IMR-90 (cell line): ENCODE data around the gene GAL3ST2. TPM values are rescaled to one million over a fixed set of nuclear protein-coding genes. Genes with fewer than 3 reads are reported as not detected.

ENCODE experiments used
- ATAC-seq: fragments of 200-7000 bp; cut with Tn5 transposase; 2 replicates; pipeline ENCODE4 v1.9.1; 2020; ENCODE audit warnings: low read depth, mild to moderate bottlenecking, moderate library complexity
- BruUV-seq: library from RNA; stranded (reverse); fragments of 400-500 nt; replicated peaks from 2 replicates; lab custom pipeline; 2021; lab: Mats Ljungman, UMichigan
- CTCF ChIA-PET: fragments of 300-600 bp; formaldehyde crosslinking; extraction: SDS; loops from one replicate; lab custom pipeline; 2021; ENCODE audit warnings: antibody characterized with exemption; lab: Yijun Ruan, JAX
- POLR2A ChIA-PET: fragments of 300-600 bp; sonication (Branson Sonifier 250); formaldehyde crosslinking; loops from one replicate; lab custom pipeline; 2022; ENCODE audit warnings: antibody characterized with exemption; ENCODE audit not compliant: unreplicated experiment; lab: Charles Lee
- DNase-seq: peaks from one replicate; pipeline ENCODE4 v3.0.0; 2013
- H2AFZ ChIP-seq: replicated peaks from 2 replicates; pipeline ENCODE3; 2013; ENCODE audit warnings: low read length, mild to moderate bottlenecking; ENCODE audit not compliant: poor library complexity
- H2AK5ac ChIP-seq: 2 replicates; pipeline ENCODE4 v1.6.1; 2013; ENCODE audit warnings: low read depth, low read length, inconsistent platforms
- H2AK9ac ChIP-seq: replicated peaks from 2 replicates; pipeline ENCODE3; 2013; ENCODE audit warnings: mild to moderate bottlenecking, low read depth, low read length, moderate library complexity; ENCODE audit not compliant: poor library complexity
- H2BK120ac ChIP-seq: 2 replicates; pipeline ENCODE4 v1.6.1; 2013; ENCODE audit warnings: low read depth, low read length, inconsistent platforms
- H2BK15ac ChIP-seq: 3 replicates; pipeline ENCODE4 v1.6.1; 2013; ENCODE audit warnings: low read depth, low read length, inconsistent platforms
- H2BK20ac ChIP-seq: 2 replicates; pipeline ENCODE4 v1.6.1; 2013; ENCODE audit warnings: low read depth, mild to moderate bottlenecking, inconsistent platforms, low read length, moderate library complexity
- H2BK5ac ChIP-seq: 2 replicates; pipeline ENCODE4 v1.6.1; 2013; ENCODE audit warnings: mild to moderate bottlenecking, low read depth, low read length, inconsistent platforms; ENCODE audit not compliant: poor library complexity, severe bottlenecking
- H3K14ac ChIP-seq: replicated peaks from 2 replicates; pipeline ENCODE4 v1.6.1; 2013; ENCODE audit warnings: low read depth, low read length, inconsistent platforms
- H3K18ac ChIP-seq: 2 replicates; pipeline ENCODE4 v1.6.1; 2013; ENCODE audit warnings: low read depth, low read length, control low read depth
- H3K23ac ChIP-seq: 2 replicates; pipeline ENCODE4 v1.6.1; 2013; ENCODE audit warnings: low read depth, low read length, inconsistent platforms
- H3K27ac ChIP-seq: 2 replicates; pipeline ENCODE4 v1.5.1; 2013; ENCODE audit warnings: mild to moderate bottlenecking, control low read depth, low read length; ENCODE audit not compliant: insufficient read depth
- H3K27me3 ChIP-seq: 2 replicates; pipeline ENCODE4 v1.6.1; 2013; ENCODE audit warnings: low read length; ENCODE audit not compliant: control insufficient read depth, insufficient read depth
- H3K36me3 ChIP-seq: 2 replicates; pipeline ENCODE4 v1.6.1; 2013; ENCODE audit warnings: low read length, mixed read lengths; ENCODE audit not compliant: control insufficient read depth, insufficient read depth
- H3K4ac ChIP-seq: 2 replicates; pipeline ENCODE4 v1.6.1; 2013; ENCODE audit warnings: low read depth, low read length, inconsistent platforms
- H3K4me1 ChIP-seq: 2 replicates; pipeline ENCODE4 v1.6.1; 2013; ENCODE audit warnings: low read length, mixed read lengths; ENCODE audit not compliant: control insufficient read depth, insufficient read depth
- H3K4me2 ChIP-seq: 2 replicates; pipeline ENCODE4 v1.6.1; 2013; ENCODE audit warnings: low read depth, mild to moderate bottlenecking, control low read depth, low read length, moderate library complexity
- H3K4me3 ChIP-seq: 2 replicates; pipeline ENCODE4 v1.5.1; 2013; ENCODE audit warnings: low read depth, mild to moderate bottlenecking, control low read depth, low read length, moderate library complexity; ENCODE audit not compliant: insufficient read depth
- H3K56ac ChIP-seq: 2 replicates; pipeline ENCODE4 v1.6.1; 2013; ENCODE audit warnings: low read length, inconsistent platforms; ENCODE audit not compliant: insufficient read depth; ENCODE audit errors: extremely low read depth
- H3K79me1 ChIP-seq, 2 experiments: 2 replicates each; pipeline ENCODE4 v1.6.1; 2013; ENCODE audit warnings: low read length in 2 of 2, inconsistent platforms in 1 of 2, low read depth in 1 of 2
- H3K9ac ChIP-seq: 2 replicates; pipeline ENCODE4 v1.6.1; 2013; ENCODE audit warnings: low read depth, low read length, control low read depth
- H3K9me1 ChIP-seq: 2 replicates; pipeline ENCODE4 v1.6.1; 2013; ENCODE audit warnings: low read length, inconsistent platforms; ENCODE audit not compliant: insufficient read depth
- H3K9me3 ChIP-seq: 2 replicates; pipeline ENCODE4 v1.6.1; 2013; ENCODE audit warnings: low read length; ENCODE audit not compliant: control insufficient read depth, insufficient read depth
- H4K20me1 ChIP-seq: 2 replicates; pipeline ENCODE4 v1.6.1; 2013; ENCODE audit warnings: low read length, inconsistent platforms; ENCODE audit not compliant: insufficient read depth
- H4K5ac ChIP-seq: 2 replicates; pipeline ENCODE4 v1.6.1; 2013; ENCODE audit warnings: mild to moderate bottlenecking, low read depth, low read length, control low read depth
- H4K8ac ChIP-seq, 2 experiments: 2 replicates each; pipeline ENCODE4 v1.6.1; 2013; ENCODE audit warnings: low read depth in 2 of 2, low read length in 2 of 2, control low read depth in 1 of 2, inconsistent platforms in 1 of 2
- H4K91ac ChIP-seq: 2 replicates; pipeline ENCODE4 v1.6.1; 2013; ENCODE audit warnings: low read depth, low read length, inconsistent platforms; ENCODE audit not compliant: insufficient read depth
- BHLHE40 ChIP-seq: fragments of 150-350 bp; IDR thresholded peaks from 2 replicates; pipeline ENCODE4 v1.6.1; 2016; ENCODE audit warnings: mild to moderate bottlenecking, low read depth, low read length
- CEBPB ChIP-seq: IDR thresholded peaks from 2 replicates; pipeline ENCODE4 v1.6.1; 2012; ENCODE audit warnings: low read depth, low read length, improper control_type of control experiment
- CHD1 ChIP-seq: IDR thresholded peaks from 2 replicates; pipeline ENCODE4 v1.6.1; 2012; ENCODE audit warnings: low read depth, low read length, improper control_type of control experiment
- CTCF ChIP-seq: conservative IDR thresholded peaks from 2 replicates; pipeline ENCODE4 v1.5.1; 2012; ENCODE audit warnings: mild to moderate bottlenecking, low read depth, low read length, improper control_type of control experiment
- ELK1 ChIP-seq: fragments of 150-350 bp; IDR thresholded peaks from 2 replicates; pipeline ENCODE4 v1.6.1; 2016; ENCODE audit warnings: low read depth, mild to moderate bottlenecking, low read length, moderate library complexity, borderline replicate concordance
- FOS ChIP-seq: fragments of 150-350 bp; IDR thresholded peaks from 2 replicates; pipeline ENCODE4 v1.6.1; 2016; ENCODE audit warnings: low read depth, low read length
- MAFK ChIP-seq: IDR thresholded peaks from 2 replicates; pipeline ENCODE4 v1.6.1; 2012; ENCODE audit warnings: low read depth, low read length, improper control_type of control experiment
- MAZ ChIP-seq: IDR thresholded peaks from 2 replicates; pipeline ENCODE4 v1.6.1; 2012; ENCODE audit warnings: low read depth, mild to moderate bottlenecking, low read length, improper control_type of control experiment, moderate library complexity, borderline replicate concordance
- MXI1 ChIP-seq: IDR thresholded peaks from 2 replicates; pipeline ENCODE4 v1.6.1; 2012; ENCODE audit warnings: low read depth, mild to moderate bottlenecking, low read length, moderate library complexity, borderline replicate concordance
- NFE2L2 ChIP-seq: fragments of 150-350 bp; IDR thresholded peaks from 2 replicates; pipeline ENCODE4 v1.6.1; 2016; ENCODE audit warnings: low read depth, mild to moderate bottlenecking, low read length
- POLR2A ChIP-seq: IDR thresholded peaks from 2 replicates; pipeline ENCODE4 v1.6.1; 2012; ENCODE audit warnings: mild to moderate bottlenecking, low read depth, low read length
- RAD21 ChIP-seq: IDR thresholded peaks from 2 replicates; pipeline ENCODE4 v1.6.1; 2012; ENCODE audit warnings: low read length, improper control_type of control experiment
- RCOR1 ChIP-seq: IDR thresholded peaks from 2 replicates; pipeline ENCODE4 v1.6.1; 2012; ENCODE audit warnings: mild to moderate bottlenecking, low read length, improper control_type of control experiment; ENCODE audit not compliant: insufficient replicate concordance
- RFX5 ChIP-seq: IDR thresholded peaks from 2 replicates; pipeline ENCODE4 v1.8.0; 2012; ENCODE audit warnings: low read depth, mild to moderate bottlenecking, low read length, moderate library complexity
- SMC3 ChIP-seq: fragments of 150-350 bp; IDR thresholded peaks from 2 replicates; pipeline ENCODE4 v1.6.1; 2016; ENCODE audit warnings: low read depth, mild to moderate bottlenecking, antibody characterized with exemption, low read length, moderate library complexity
- WGBS, 2 experiments: methylation state at CpG; one replicate each; pipeline versions ENCODE4 v1.1.5 to v1.1.7; 2013; ENCODE audit warnings: missing lambda C conversion rate in 2 of 2; ENCODE audit not compliant: insufficient read length in 1 of 2; ENCODE audit errors: extremely low coverage in 2 of 2; 5-methylcytosine and 5-hydroxymethylcytosine counted together
- dilution Hi-C: fragments of 300-500 bp; cut with HindIII; formaldehyde crosslinking; loops from one replicate; pipeline ENCODE4 v1.14.3; 2018; ENCODE audit warnings: low sequenced_read_pairs; ENCODE audit not compliant: unreplicated experiment
- in situ Hi-C: fragments of 300-500 bp; cut with MboI; formaldehyde crosslinking; loops from 3 replicates; pipeline ENCODE4 v1.14.3; 2019; ENCODE audit warnings: low sequenced_read_pairs, inconsistent platforms, mixed read lengths
- intact Hi-C: fragments of 100-400 bp; cut with micrococcal nuclease; formaldehyde crosslinking; loops from 2 replicates; pipeline ENCODE4 v1.10.0; 2022
- polyA plus RNA-seq, 3 experiments: library from polyadenylated mRNA; depleted of rRNA; stranded (reverse); fragments of >200 nt; gene quantifications; 2 replicates each; pipeline ENCODE4 v1.2.3, GENCODE V29; 2012; ENCODE audit warnings: low replicate concordance in 1 of 3
- total RNA-seq: library from RNA; depleted of rRNA; stranded (reverse); fragments of >200 nt; gene quantifications from 2 replicates; pipeline ENCODE4 v1.2.3, GENCODE V29; 2012

The GAL3ST2 gene
- total and polyA plus RNA-seq, 2 of the 4 experiments (the other 2 are of a cell fraction) = 0.07 TPM; not detected in 1

GRCh38 chr2:241812730-241813643, 36.4 kb downstream of the GAL3ST2 start:
- H3K18ac ChIP-seq = no peak overlapping the region
- BruUV-seq = no TSS peak
- H3K9me1 ChIP-seq = no peaks in the 10 kb centered on the region
- no peaks in the 10 kb centered on the region for H3K9me3 ChIP-seq
- no peaks in the 10 kb centered on the region; the same call in 1 of the 2 replicates for H4K20me1 ChIP-seq
- H2BK120ac ChIP-seq = no peak overlapping the region
- no peaks in the 10 kb centered on the region for H3K36me3 ChIP-seq
- POLR2A ChIA-PET = no interaction called here
- no peak overlapping the region for H2AK9ac ChIP-seq
- H2AK5ac ChIP-seq = no peak overlapping the region
- H4K91ac ChIP-seq = no peak overlapping the region
- intact Hi-C loops = no loop called here
- WGBS, 2 experiments = 78% methylated on average over 27 of the region's 40 CpGs; no CpG with 5 or more reads in 1 of the 2 experiments
- H3K23ac ChIP-seq = no peak overlapping the region
- no peaks in the 10 kb centered on the region for H3K4me1 ChIP-seq
- no peak overlapping the region for H2BK20ac ChIP-seq
- no peak overlapping the region for H2BK15ac ChIP-seq
- H3K9ac ChIP-seq = no peak overlapping the region
- peaks cover 20% of the 10 kb centered on the region for H3K27me3 ChIP-seq
- DNase-seq (no peak), ATAC-seq (no peak)
- H3K4me3 ChIP-seq = no peak overlapping the region
- no peak overlapping the region for H3K56ac ChIP-seq
- H3K4me2 ChIP-seq = no peak overlapping the region
- dilution Hi-C loops = no loop called here
- no peak overlapping the region for H3K4ac ChIP-seq
- H2BK5ac ChIP-seq = no peak overlapping the region
- no peak overlapping the region for H3K27ac ChIP-seq
- H4K8ac ChIP-seq = no peak overlapping the region
- H2AFZ ChIP-seq = no peak overlapping the region
- no peak overlapping the region for H4K5ac ChIP-seq
- in situ Hi-C loops = no loop called here
- no peak overlapping the region for H3K14ac ChIP-seq
- CTCF ChIA-PET = no interaction called here
- no peaks in the 10 kb centered on the region for H3K79me1 ChIP-seq
- no peak for TF ChIP-seq CEBPB
- TF ChIP-seq NFE2L2 = no peak
- TF ChIP-seq MXI1 = no peak
- no peak for TF ChIP-seq ELK1
- no peak for TF ChIP-seq FOS
- no peak for TF ChIP-seq MAZ
- no peak for TF ChIP-seq SMC3
- TF ChIP-seq POLR2A = no peak
- TF ChIP-seq RCOR1 = no peak
- no peak for TF ChIP-seq RAD21
- TF ChIP-seq CTCF = no peak
- no peak for TF ChIP-seq MAFK
- no peak for TF ChIP-seq RFX5
- TF ChIP-seq CHD1 = no peak
- no peak for TF ChIP-seq BHLHE40
